GM19043 (cell line): ENCODE data around the gene CASK.

ENCODE experiments used
- ATAC-seq: cut with Tn5 transposase; IDR thresholded peaks from one replicate; pipeline ENCODE4 v1.9.1; 2021; ENCODE audit warnings: low read depth; ENCODE audit not compliant: unreplicated experiment

CASK gene

DNA sequence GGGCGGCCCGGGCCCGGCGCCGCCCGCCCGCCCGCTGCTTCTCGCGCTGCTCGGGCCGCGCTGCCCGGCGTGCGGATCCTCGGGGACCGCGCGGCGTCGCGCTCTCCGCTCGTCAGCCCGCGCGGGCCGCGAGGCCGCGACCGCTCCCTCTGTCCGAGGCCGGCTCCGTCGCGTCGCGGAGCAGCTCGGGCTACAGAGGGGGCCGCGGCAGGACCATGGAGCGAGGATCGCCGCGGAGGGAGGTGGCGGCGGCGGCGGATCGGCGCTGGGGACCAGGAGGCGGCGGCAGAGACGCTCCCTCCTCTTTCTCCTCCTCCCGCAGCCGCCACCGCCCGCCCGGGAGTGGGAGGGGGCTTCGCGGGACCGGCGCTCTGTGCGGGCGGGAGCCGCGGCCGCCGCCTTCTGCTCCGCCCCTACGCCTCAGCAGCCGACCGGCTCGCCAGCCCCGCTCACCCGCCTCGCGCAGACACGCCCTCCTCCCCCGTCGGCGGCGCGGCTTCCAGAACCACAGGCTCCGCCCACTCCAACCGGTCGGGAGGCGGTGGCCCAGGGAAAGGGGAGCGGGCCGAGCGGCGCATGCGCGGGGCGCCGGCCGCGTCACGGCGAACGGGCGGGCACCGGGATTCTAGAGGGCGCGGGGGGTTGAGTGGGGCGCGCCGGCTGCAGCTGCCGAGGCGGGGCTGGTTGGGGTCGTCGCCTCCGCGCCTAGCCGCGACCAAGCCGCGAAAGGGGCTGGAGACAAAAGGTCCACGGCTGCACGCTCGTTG is at the start of gene CASK:
Gene CASK, minus strand, starts transcription at position 344 of the 767 bp plus-strand sequence. CDS start 566 bp downstream, outside the sequence.
- ATAC-seq = peak; percentile 85

GRCh38 chrX:41971346-41971745 is 48.0 kb upstream of the CASK start:
- ATAC-seq = no peak

DNA sequence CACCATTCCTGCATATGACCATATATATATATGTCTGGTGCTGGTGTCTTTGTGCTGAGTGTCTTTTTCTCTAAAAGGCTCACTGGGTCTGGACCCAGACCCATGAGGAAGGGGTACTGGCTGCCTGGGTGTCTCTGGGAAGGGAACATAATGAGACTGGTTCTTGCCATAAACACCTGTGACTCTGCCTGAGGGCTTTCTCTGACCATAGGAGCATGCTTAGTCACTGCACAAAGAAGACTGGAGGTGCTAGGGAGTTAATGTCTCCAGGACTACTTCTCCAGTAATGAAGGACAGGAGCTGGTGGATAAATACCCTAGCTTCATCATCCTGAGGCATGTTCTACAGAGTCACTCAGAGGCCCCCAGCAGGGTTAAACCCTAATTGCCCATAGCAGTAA is 47.1 kb upstream of the CASK start:
- no peak for ATAC-seq

DNA sequence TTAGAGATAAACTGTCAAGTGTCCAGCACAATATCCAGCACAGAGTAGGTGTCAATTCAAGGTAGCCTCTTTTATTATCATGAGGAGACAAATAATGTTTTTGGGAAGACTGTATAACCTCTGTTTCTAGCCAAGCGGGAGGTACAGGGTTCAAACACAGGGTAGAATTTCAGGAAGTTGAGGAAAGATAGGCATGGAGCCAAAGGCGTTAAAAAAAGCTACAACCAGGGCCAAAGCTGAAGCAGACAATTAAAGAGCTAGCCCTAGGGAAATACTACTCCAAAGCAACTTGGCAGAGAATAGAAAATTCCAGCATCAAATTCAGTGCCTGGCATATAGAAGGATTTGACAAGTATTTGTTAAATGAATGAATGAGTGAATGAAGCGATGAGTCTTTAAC is 40.0 kb upstream of the CASK start:
- ATAC-seq = no peak

DNA sequence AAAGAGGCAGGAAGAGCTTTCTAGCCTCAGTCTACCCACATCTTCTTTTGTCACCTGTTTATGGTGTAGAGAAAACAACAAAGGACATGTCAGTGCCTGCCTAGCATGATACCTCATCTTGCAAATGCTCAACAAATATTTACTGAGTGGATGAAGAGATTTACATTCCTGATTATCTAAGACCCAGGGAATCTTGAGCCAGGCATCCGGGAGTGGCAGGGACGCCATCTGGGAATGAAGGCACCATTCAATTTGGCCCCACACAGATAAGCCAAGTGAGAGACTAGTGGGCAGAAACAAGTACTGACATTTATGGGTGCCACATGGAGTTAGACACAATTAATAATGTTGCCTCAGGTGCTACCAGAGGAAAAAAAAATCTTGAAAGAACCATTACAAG is 36.8 kb upstream of the CASK start:
- no peak for ATAC-seq

GRCh38 chrX:41958861-41959260 is 35.5 kb upstream of the CASK start:
- no peak for ATAC-seq

GRCh38 chrX:41956027-41956426 is 32.7 kb upstream of the CASK start:
- no peak for ATAC-seq

DNA sequence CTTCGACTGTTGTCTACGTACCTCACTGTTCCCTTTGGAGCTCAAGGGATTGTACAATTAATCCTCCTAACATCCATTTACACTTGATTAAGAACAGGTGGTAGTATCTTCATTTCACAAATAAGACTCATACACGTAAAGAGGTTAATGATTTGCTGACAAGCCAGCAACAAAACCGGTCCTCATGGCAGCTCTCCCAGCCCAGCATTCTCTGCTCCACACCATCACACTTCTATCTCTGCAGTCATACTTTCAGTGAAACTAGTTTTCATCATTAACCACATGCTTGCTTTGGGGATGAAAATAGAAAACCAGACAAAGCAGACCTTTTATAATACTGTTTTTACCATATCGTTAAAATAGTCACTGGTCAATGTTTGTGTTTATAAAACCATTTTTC is 28.7 kb upstream of the CASK start:
- no peak for ATAC-seq

GRCh38 chrX:41946989-41947612 is 23.7 kb upstream of the CASK start:
- no peak for ATAC-seq

- no peak for ATAC-seq
Measured at GRCh38 chrX:41946235-41946634, 22.9 kb upstream of the CASK start.

GRCh38 chrX:41935832-41936231 is 12.5 kb upstream of the CASK start:
- ATAC-seq = no peak

GRCh38 chrX:41933546-41933945 is 10.2 kb upstream of the CASK start:
- ATAC-seq = no peak

GRCh38 chrX:41932885-41933284 is 9.5 kb upstream of the CASK start:
- ATAC-seq = no peak

GRCh38 chrX:41931591-41931990 is 8.2 kb upstream of the CASK start:
- ATAC-seq = no peak

GRCh38 chrX:41923978-41924683 is 777 bp upstream of the CASK start:
- no peak for ATAC-seq

- peak; percentile 11 for ATAC-seq
Measured at GRCh38 chrX:41922431-41923151, 763 bp downstream of the CASK start.

DNA sequence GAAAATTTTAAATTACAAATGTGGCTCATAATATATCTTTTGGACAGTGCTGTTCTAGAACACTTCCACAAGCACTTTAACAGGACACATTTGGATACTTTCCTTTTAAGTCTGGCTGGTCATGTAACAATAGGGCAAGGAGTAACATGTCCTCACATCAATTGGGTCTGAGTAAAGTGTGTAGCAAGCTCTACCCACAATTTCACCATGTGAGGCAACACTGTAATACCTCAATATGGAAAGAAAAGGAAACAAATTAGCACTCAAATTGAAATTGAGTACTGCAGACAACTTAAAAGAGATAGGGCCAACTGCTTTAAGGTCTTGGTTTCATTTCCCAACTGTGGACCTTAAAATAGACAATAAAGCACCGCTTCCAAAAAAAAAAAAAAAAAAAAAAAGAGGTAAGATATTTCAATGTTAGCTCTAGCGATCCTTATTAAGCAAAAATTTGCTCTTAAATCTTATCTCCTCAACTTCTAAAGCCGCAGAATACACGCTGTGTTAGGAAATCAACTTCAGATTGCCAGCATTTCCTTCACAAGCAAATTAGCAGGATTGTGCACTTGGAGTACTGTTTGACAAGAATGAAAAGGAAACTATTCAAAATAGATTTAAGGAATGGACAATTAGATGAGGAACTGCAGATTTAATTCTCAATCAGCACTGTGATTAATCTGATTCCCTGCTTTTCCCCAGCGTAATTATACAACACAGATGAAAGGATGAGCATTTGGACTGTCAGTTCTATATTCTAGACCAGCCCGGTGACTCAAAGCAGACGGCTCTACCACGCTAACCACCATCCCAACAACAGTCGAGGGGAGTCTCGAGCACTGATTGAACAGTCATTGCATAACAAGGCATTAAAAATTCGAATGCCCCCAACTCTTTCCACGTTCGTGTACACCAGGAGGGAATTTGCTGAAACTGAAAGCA is 1.6 kb downstream of the CASK start:
- no peak for ATAC-seq

- no peak for ATAC-seq
Measured at GRCh38 chrX:41919870-41920269, 3.5 kb downstream of the CASK start.

GRCh38 chrX:41917517-41917916 is 5.8 kb downstream of the CASK start:
- no peak for ATAC-seq

DNA sequence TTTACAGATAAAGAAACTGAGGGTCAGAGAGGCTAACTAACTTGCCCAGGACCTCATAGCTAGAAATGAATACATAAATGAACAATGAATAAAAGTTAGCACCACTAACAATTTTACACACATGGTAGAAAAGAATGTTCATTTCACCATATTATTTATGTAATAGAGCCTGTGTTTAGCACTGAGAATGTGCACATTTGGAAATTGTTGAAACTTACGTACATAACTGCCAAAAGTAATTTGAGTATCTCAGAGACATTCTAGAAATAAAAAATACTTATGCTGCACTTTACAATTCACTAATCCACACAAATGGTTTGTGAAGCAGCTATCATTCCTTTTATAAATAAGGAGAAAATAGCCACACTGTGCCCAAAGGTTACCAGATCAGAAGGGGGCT is 9.9 kb downstream of the CASK start:
- ATAC-seq = no peak
